Stimulated activated memory B cell treated with anti-CD40 and anti-IgM and Interleukin-4, amounts not matched to agents 10 μg/mL and 1 μg/mL and 100 μg/mL, for 72 hours (primary cell): ENCODE results near the gene GPR18.
"Not testable (repeated sequence)": the region's sequence is repeated elsewhere in the genome, so short reads cannot be mapped to it uniquely, and the experiment has no call there.

ENCODE experiments used
- ATAC-seq: fragments of 150-1000 bp; cut with Tn5 transposase; 2 replicates; pipeline ENCODE4 v1.10.0; 2021
- H3K27ac Mint-ChIP-seq: one replicate; pipeline ENCODE4 v1.8.0; 2022; ENCODE audit warnings: mild to moderate bottlenecking, mixed read lengths
- H3K27me3 Mint-ChIP-seq: one replicate; pipeline ENCODE4 v1.8.0; 2022; ENCODE audit warnings: mixed read lengths
- H3K36me3 Mint-ChIP-seq: one replicate; pipeline ENCODE4 v1.8.0; 2022; ENCODE audit warnings: mixed read lengths
- H3K4me1 Mint-ChIP-seq: one replicate; pipeline ENCODE4 v1.8.0; 2022; ENCODE audit warnings: mixed read lengths
- H3K4me3 Mint-ChIP-seq: one replicate; pipeline ENCODE4 v1.8.0; 2022; ENCODE audit warnings: mild to moderate bottlenecking, moderate library complexity, mixed read lengths
- H3K9me3 Mint-ChIP-seq: one replicate; pipeline ENCODE4 v1.8.0; 2022; ENCODE audit warnings: mixed read lengths

The GPR18 gene

GRCh38 chr13:99218969-99219368 lies 39.2 kb downstream of the GPR18 start:
- peaks cover 37% of the 10 kb centered on the region for H3K36me3 Mint-ChIP-seq
- peaks cover 9% of the 10 kb centered on the region for H3K9me3 Mint-ChIP-seq
- peaks cover 72% of the 10 kb centered on the region for H3K4me1 Mint-ChIP-seq
- no peaks in the 10 kb centered on the region for H3K27me3 Mint-ChIP-seq
- H3K27ac Mint-ChIP-seq: no peak overlapping the region
- no peak for ATAC-seq
- no peak overlapping the region for H3K4me3 Mint-ChIP-seq

- no peak overlapping the region for H3K4me3 Mint-ChIP-seq
- peaks cover 70% of the 10 kb centered on the region for H3K4me1 Mint-ChIP-seq
- peaks cover 37% of the 10 kb centered on the region for H3K36me3 Mint-ChIP-seq
- peaks cover 9% of the 10 kb centered on the region for H3K9me3 Mint-ChIP-seq
- no peak overlapping the region for H3K27ac Mint-ChIP-seq
- ATAC-seq: no peak
- no peaks in the 10 kb centered on the region for H3K27me3 Mint-ChIP-seq
Measured at GRCh38 chr13:99218545-99218944, 39.6 kb downstream of the GPR18 start.

GRCh38 chr13:99218126-99218525 lies 40.1 kb downstream of the GPR18 start:
- H3K27ac Mint-ChIP-seq: no peak overlapping the region
- H3K9me3 Mint-ChIP-seq: peaks cover 5% of the 10 kb centered on the region
- no peak for ATAC-seq
- H3K4me1 Mint-ChIP-seq: peaks cover 66% of the 10 kb centered on the region
- no peaks in the 10 kb centered on the region for H3K27me3 Mint-ChIP-seq
- peaks cover 33% of the 10 kb centered on the region for H3K36me3 Mint-ChIP-seq
- H3K4me3 Mint-ChIP-seq: no peak overlapping the region

- Mint-ChIP-seq H3K27me3 (no peaks in the 10 kb centered on the region), H3K27ac (no peak overlapping the region), H3K4me3 (no peak overlapping the region)
Measured at GRCh38 chr13:99217461-99218110, 40.6 kb downstream of the GPR18 start.

GRCh38 chr13:99215184-99215830 lies 42.9 kb downstream of the GPR18 start:
- H3K4me1 Mint-ChIP-seq: peaks cover 57% of the 10 kb centered on the region
- H3K36me3 Mint-ChIP-seq: peaks cover 25% of the 10 kb centered on the region
- no peak overlapping the region for H3K4me3 Mint-ChIP-seq
- no peaks in the 10 kb centered on the region for H3K27me3 Mint-ChIP-seq
- no peaks in the 10 kb centered on the region for H3K9me3 Mint-ChIP-seq
- H3K27ac Mint-ChIP-seq: peak overlapping the region; percentile 76
- no peak for ATAC-seq

More at GRCh38 chr13:99217461-99218110, 40.6 kb downstream of the GPR18 start:
- ATAC-seq: no peak
- H3K9me3 Mint-ChIP-seq: peaks cover 4% of the 10 kb centered on the region
- peaks cover 29% of the 10 kb centered on the region for H3K36me3 Mint-ChIP-seq
- H3K4me1 Mint-ChIP-seq: peaks cover 63% of the 10 kb centered on the region

- Mint-ChIP-seq H3K4me1 (peaks cover 57% of the 10 kb centered on the region), H3K9me3 (no peaks in the 10 kb centered on the region)
Measured at GRCh38 chr13:99214731-99215130, 43.4 kb downstream of the GPR18 start.

GRCh38 chr13:99214232-99214631 lies 43.9 kb downstream of the GPR18 start:
- Mint-ChIP-seq H3K27ac (peak overlapping the region; percentile 76), H3K36me3 (peaks cover 25% of the 10 kb centered on the region), H3K27me3 (no peaks in the 10 kb centered on the region), H3K4me3 (peak overlapping the region; percentile 60), H3K9me3 (no peaks in the 10 kb centered on the region), H3K4me1 (peaks cover 57% of the 10 kb centered on the region)
- ATAC-seq: peak; percentile 95

More at GRCh38 chr13:99214731-99215130, 43.4 kb downstream of the GPR18 start:
- peak; percentile 68 for ATAC-seq
- Mint-ChIP-seq H3K4me3 (peak overlapping the region; percentile 60), H3K27me3 (no peaks in the 10 kb centered on the region), H3K27ac (peak overlapping the region; percentile 76), H3K36me3 (peaks cover 25% of the 10 kb centered on the region)

- no peaks in the 10 kb centered on the region for H3K9me3 Mint-ChIP-seq
- ATAC-seq: no peak
- no peak overlapping the region for H3K27ac Mint-ChIP-seq
- H3K36me3 Mint-ChIP-seq: peaks cover 24% of the 10 kb centered on the region
- H3K4me1 Mint-ChIP-seq: peaks cover 52% of the 10 kb centered on the region
- no peak overlapping the region for H3K4me3 Mint-ChIP-seq
- H3K27me3 Mint-ChIP-seq: no peaks in the 10 kb centered on the region
Measured at GRCh38 chr13:99211421-99212035, 46.7 kb downstream of the GPR18 start.

GRCh38 chr13:99210627-99211026 lies 47.6 kb downstream of the GPR18 start:
- H3K4me1 Mint-ChIP-seq: peaks cover 60% of the 10 kb centered on the region
- not testable (repeated sequence) for H3K4me3 Mint-ChIP-seq, ATAC-seq, H3K27ac Mint-ChIP-seq, H3K27me3 Mint-ChIP-seq, H3K9me3 Mint-ChIP-seq
- H3K36me3 Mint-ChIP-seq: peaks cover 33% of the 10 kb centered on the region

GRCh38 chr13:99208845-99209527 lies 49.2 kb downstream of the GPR18 start:
- Mint-ChIP-seq H3K36me3 (peaks cover 36% of the 10 kb centered on the region), H3K4me3 (no peak overlapping the region), H3K4me1 (peaks cover 62% of the 10 kb centered on the region), H3K27ac (no peak overlapping the region), H3K27me3 (no peaks in the 10 kb centered on the region), H3K9me3 (no peaks in the 10 kb centered on the region)
- no peak for ATAC-seq

GRCh38 chr13:99208185-99208584 lies 50.0 kb downstream of the GPR18 start:
- Mint-ChIP-seq H3K4me1 (peaks cover 68% of the 10 kb centered on the region), H3K27ac (no peak overlapping the region), H3K4me3 (no peak overlapping the region), H3K9me3 (no peaks in the 10 kb centered on the region), H3K27me3 (no peaks in the 10 kb centered on the region), H3K36me3 (peaks cover 35% of the 10 kb centered on the region)
- no peak for ATAC-seq

- Mint-ChIP-seq H3K36me3 (peaks cover 35% of the 10 kb centered on the region), H3K4me1 (peaks cover 74% of the 10 kb centered on the region), H3K9me3 (no peaks in the 10 kb centered on the region), H3K4me3 (no peak overlapping the region), H3K27me3 (no peaks in the 10 kb centered on the region), H3K27ac (no peak overlapping the region)
- ATAC-seq: no peak
Measured at GRCh38 chr13:99207511-99207910, 50.7 kb downstream of the GPR18 start.

- H3K4me3 Mint-ChIP-seq: no peak overlapping the region
- H3K27me3 Mint-ChIP-seq: no peaks in the 10 kb centered on the region
- no peak for ATAC-seq
- H3K4me1 Mint-ChIP-seq: peaks cover 77% of the 10 kb centered on the region
- no peaks in the 10 kb centered on the region for H3K9me3 Mint-ChIP-seq
- peaks cover 33% of the 10 kb centered on the region for H3K36me3 Mint-ChIP-seq
- H3K27ac Mint-ChIP-seq: no peak overlapping the region
Measured at GRCh38 chr13:99206873-99207272, 51.3 kb downstream of the GPR18 start.

GRCh38 chr13:99206226-99206625 lies 52.0 kb downstream of the GPR18 start:
- Mint-ChIP-seq H3K4me1 (peaks cover 79% of the 10 kb centered on the region), H3K27ac (peak overlapping the region; percentile 42), H3K9me3 (no peaks in the 10 kb centered on the region), H3K27me3 (no peaks in the 10 kb centered on the region), H3K4me3 (no peak overlapping the region), H3K36me3 (peaks cover 27% of the 10 kb centered on the region)
- ATAC-seq: no peak

GRCh38 chr13:99205621-99206220 lies 52.5 kb downstream of the GPR18 start:
- peak overlapping the region; percentile 68 for H3K4me3 Mint-ChIP-seq
- ATAC-seq: no peak
- H3K27ac Mint-ChIP-seq: peak overlapping the region; percentile 42
- H3K27me3 Mint-ChIP-seq: no peaks in the 10 kb centered on the region
- H3K36me3 Mint-ChIP-seq: peaks cover 27% of the 10 kb centered on the region
- peaks cover 81% of the 10 kb centered on the region for H3K4me1 Mint-ChIP-seq
- no peaks in the 10 kb centered on the region for H3K9me3 Mint-ChIP-seq
